22Rv1 (cell line): ENCODE measurements around the gene CFAP157.

Source experiments
- H3K27ac ChIP-seq: fragments of 450-650 bp; 2 replicates; pipeline ENCODE4 v1.5.1; 2017
- CTCF ChIP-seq: fragments of 450-650 bp; IDR thresholded peaks from 2 replicates; pipeline ENCODE4 v1.5.1; 2017; ENCODE audit warnings: mild to moderate bottlenecking
- ZFX ChIP-seq: fragments of 450-650 bp; IDR thresholded peaks from 2 replicates; pipeline ENCODE4 v1.6.1; 2017; ENCODE audit warnings: antibody characterized with exemption, borderline replicate concordance

The CFAP157 gene

DNA sequence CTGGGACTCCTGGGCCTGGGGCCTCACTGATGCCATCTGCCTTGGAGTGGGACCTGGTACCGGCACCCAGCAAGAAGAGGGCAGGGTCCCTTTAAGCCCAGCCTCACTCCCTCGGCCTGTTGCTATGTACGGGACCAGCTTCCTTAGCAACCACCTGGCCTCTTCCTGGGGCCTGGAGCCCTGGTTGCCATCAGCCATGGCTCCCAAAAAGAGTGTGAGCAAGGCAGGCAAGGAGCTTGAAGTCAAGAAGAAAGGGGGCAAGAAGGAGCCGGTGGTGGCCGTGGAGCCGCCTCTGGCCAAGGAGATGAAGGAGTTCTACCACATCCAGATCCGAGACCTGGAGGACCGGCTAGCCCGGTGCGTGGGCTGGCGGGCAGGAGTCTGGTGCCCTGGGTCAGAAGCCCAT, at the start of gene CFAP157:
CFAP157 (plus strand) TSS at position 153 of the 406 bp plus-strand sequence; CDS start at position 197, 44 bp downstream.
- H3K27ac ChIP-seq, result peak within 1 kb of the TSS; percentile 25; the same call in 1 of the 2 replicates

DNA sequence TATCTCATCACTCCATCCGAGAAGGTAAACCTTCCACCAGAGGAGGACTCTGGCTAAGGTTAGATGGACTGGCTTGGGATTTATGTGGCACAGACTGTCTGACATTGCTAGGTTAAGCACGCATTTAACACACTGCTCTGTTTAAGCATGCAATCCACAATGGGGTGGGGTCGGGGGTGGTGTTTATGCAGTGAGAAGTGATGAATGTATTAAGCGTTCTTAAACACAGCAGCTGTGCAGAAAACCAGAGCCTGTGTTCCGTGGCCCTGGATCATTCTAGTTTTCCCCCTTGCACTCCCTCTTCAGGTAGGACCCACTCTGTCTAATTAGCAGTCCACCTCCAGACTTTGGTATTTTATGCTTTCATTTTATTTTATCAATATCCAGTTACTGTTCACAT, 48.4 kb upstream of the CFAP157 start:
- no peak for TF ChIP-seq CTCF
- TF ChIP-seq ZFX, result no peak
- no peak overlapping the region for H3K27ac ChIP-seq

More for the DNA sequence above, at the start of gene CFAP157:
- TF ChIP-seq CTCF (no peak), ZFX (no peak)

- H3K27ac ChIP-seq, result no peak overlapping the region
- TF ChIP-seq ZFX (no peak), CTCF (no peak)
Measured at GRCh38 chr9:127660886-127661741, 45.7 kb upstream of the CFAP157 start.

DNA sequence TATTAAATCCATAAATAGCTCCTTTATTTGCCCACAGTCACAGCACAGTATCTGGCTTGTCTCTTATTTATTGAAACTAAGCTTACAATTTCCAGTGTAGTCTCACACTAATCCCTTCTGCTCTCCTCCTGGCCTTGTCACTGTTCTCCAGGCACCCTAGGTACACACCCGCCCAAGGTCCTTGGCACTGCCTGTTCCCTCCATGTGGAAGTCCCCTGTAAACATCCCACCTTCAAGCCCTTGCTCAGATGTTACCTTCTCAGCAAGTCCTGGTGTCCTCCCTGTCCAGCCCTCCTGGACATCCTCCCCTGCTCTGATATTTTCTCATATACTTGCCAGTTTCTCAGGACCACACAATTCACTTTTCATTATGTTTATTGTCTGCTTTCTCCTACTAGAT, 44.2 kb upstream of the CFAP157 start:
- TF ChIP-seq CTCF, result no peak
- TF ChIP-seq ZFX, result no peak

GRCh38 chr9:127664324-127664677, 42.5 kb upstream of the CFAP157 start:
- no peak for TF ChIP-seq CTCF
- no peak for TF ChIP-seq ZFX
- no peak overlapping the region for H3K27ac ChIP-seq

More for the DNA sequence above, 44.2 kb upstream of the CFAP157 start:
- no peak overlapping the region for H3K27ac ChIP-seq

GRCh38 chr9:127664678-127665507, 41.9 kb upstream of the CFAP157 start:
- no peak for TF ChIP-seq CTCF
- H3K27ac ChIP-seq, result no peak overlapping the region
